ENCODE results near the gene C1R.
"Not testable (repeated sequence)": the region's sequence is repeated elsewhere in the genome, so short reads cannot be mapped to it uniquely, and the experiment has no call there.

C1R gene

DNA sequence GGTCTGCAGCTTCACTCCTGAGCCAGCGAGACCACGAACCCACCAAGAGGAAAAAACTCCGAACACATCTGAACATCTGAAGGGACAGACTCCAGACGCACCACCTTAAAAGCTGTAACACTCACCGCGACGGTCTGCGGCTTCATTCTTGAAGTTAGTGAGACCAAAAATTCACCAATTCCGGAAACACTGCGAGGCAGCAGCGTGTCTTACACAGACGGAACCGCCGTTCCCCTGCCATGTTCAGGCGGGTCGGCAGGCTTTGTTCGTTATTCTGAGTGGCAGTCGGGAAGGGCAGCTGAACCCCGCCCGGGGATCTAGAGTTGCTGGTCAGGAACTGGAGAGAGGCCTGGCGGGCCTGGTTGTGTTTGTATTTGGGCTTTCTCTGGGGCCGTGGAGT is 53.7 kb downstream of the C1R start:
- FAIRE-seq, result no peak
- no peak for DNase-seq (ENCODE audit: low spot score)

DNA sequence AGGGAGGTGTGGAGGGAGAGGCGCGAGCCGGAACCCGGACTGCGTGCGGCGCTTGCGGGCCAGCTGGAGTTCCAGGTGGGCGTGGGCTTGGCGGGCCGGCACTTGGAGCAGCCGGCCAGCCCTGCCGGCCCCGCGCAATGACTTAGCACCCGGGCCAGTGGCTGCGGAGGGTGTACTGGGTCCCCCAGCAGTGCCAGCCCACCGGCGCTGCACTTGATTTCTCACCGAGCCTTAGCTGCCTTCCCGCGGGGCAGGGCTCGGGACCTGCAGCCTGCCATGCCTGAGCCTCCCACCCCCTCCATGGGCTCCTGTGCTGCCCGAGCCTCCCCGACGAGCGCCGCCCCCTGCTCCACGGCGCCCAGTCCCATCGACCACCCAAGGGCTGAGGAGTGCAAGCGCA is 54.8 kb downstream of the C1R start:
- not testable (repeated sequence) for FAIRE-seq

DNA sequence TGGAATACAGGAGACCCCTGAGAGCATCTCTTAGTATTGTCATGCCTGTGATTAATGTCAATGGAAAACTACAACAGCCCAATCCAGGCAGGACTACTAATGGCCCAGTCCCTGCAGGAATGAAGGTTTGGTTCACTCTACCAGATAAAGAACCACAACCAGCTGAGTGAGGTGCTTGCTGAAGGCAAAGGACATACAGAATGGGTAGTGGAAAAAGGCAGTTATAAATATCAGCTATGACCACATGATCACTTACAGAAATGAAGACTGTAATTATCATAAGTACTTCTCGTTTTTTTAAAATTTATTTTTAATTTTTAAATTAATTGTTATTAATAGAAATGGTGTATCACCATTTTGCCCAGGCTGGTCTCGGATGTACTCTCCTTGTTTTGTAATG is 56.8 kb downstream of the C1R start:
- no peak for DNase-seq (ENCODE audit: low spot score)
- FAIRE-seq, result no peak

More for the DNA sequence above, 54.8 kb downstream of the C1R start:
- DNase-seq (ENCODE audit: low spot score), result not testable (repeated sequence)

DNA sequence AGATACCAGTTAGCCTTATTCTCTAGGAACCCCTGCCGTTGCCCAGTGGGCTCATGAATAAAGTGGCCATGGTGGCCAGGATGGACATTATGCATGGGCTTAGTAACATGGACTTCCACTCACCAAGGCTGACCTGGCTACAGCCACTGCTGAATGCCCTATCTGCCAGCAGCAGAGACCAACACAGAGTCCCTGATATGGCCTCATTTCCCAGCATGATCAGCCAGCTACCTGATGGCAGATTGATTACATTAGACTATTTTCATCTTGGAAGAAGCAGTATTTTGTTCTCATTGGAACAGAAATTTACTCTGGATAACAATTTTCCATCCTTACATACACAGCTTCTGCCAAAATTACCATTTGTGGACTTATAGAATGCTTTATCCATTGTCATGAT is 57.8 kb downstream of the C1R start:
- DNase-seq (ENCODE audit: low spot score) (no peak), FAIRE-seq (no peak)

DNA sequence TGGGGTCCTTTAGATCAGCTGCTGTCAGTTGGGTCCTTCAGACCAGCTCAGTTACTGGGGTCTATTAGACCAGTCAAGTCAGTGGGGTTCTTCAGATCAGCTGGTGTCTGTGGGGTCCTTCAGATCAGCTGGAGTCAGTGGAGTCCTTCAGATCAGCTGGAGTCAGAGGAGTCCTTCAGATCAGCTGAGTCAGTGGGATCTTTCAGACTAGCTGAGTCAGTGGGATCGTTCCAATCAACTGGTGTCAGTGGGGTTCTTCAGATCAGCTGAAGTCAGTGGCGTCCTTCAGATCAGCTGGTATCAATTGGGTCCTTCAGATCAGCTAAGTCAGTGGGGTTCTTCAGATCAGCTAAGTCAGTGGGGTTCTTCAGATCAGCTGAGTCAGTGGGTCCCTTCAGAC is 59.3 kb downstream of the C1R start:
- FAIRE-seq, result no peak
- no peak for DNase-seq (ENCODE audit: low spot score)

DNA sequence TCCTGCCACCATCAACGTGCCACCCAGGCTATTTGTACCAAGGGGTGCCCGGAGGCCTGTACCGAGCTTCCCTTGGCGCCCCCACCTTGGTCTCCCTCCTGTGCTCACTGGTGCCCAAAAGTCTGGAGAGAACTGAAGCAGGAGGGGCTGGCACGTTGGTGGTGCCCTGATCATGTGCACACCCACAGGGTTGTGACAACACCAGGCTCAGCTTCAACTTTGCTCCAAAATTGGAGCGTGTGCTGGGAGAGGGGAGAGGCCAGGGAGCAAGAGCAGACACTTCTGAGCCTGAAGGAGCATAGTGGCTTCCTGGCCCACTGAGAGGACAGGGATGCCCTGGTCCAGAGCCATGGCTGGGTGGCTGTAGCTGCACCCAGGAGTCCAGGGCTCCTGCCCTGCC is 60.9 kb downstream of the C1R start:
- FAIRE-seq (no peak), DNase-seq (ENCODE audit: low spot score) (no peak)
